Peyer's patch (tissue), 4 donors: ENCODE measurements around the gene DGCR2.

Experiments used
- CTCF ChIP-seq, 6 experiments: fragments of 450-650 bp in 4 of 6; fragments of 200-600 bp in 2 of 6; sonication (generic) in 1 of 6; IDR thresholded peaks; one replicate each; pipeline ENCODE4 v1.5.1; 2017 to 2019; ENCODE audit warnings: antibody characterized with exemption in 6 of 6, mild to moderate bottlenecking in 3 of 6, moderate library complexity in 1 of 6
- POLR2A ChIP-seq, 2 donors: fragments of 450-650 bp; IDR thresholded peaks; one replicate each; pipeline ENCODE4 v1.5.1; 2017; ENCODE audit warnings: antibody characterized with exemption in 2 of 2, mild to moderate bottlenecking in 2 of 2, moderate library complexity in 2 of 2

- no peak for TF ChIP-seq POLR2A (IDR thresholded peaks at IDR 0.05)
- TF ChIP-seq CTCF (IDR thresholded peaks at IDR 0.05): no peak
These were observed 126.9 kb downstream of the DGCR2 start for GRCh38 chr22:18995327-18995711.
